HG02623 (cell line): ENCODE measurements around the gene RNF220.

Source experiments
- ATAC-seq: cut with Tn5 transposase; IDR thresholded peaks from one replicate; pipeline ENCODE4 v1.9.1; 2021; ENCODE audit warnings: moderate library complexity; ENCODE audit not compliant: unreplicated experiment

The RNF220 gene

GRCh38 chr1:44672961-44673674 lies 268.1 kb downstream of the RNF220 start:
- ATAC-seq, result no peak

GRCh38 chr1:44673675-44674112 lies 268.6 kb downstream of the RNF220 start:
- no peak for ATAC-seq

GRCh38 chr1:44674113-44675000 lies 269.3 kb downstream of the RNF220 start, which contains the start of the genes ARMH1 and TMEM53:
TSS of gene ARMH1 (plus strand) at chr1:44674714. CDS start at chr1:44689698, 14,984 bp downstream.
TSS of gene TMEM53 (minus strand) at chr1:44674481. CDS start at chr1:44674391, 90 bp downstream.
- peak; percentile 88 for ATAC-seq

GRCh38 chr1:44675186-44675585 lies 270.1 kb downstream of the RNF220 start:
- no peak for ATAC-seq

- no peak for ATAC-seq
Measured at GRCh38 chr1:44676484-44677200, 271.6 kb downstream of the RNF220 start.

GRCh38 chr1:44677201-44677766 lies 272.2 kb downstream of the RNF220 start:
- no peak for ATAC-seq

- ATAC-seq, result no peak
Measured at GRCh38 chr1:44678120-44678519, 273.1 kb downstream of the RNF220 start.

- no peak for ATAC-seq
Measured at GRCh38 chr1:44678626-44679025, 273.6 kb downstream of the RNF220 start.

GRCh38 chr1:44679468-44679867 lies 274.4 kb downstream of the RNF220 start:
- ATAC-seq, result no peak

- ATAC-seq, result no peak
Measured at GRCh38 chr1:44681905-44682882, 277.1 kb downstream of the RNF220 start.

GRCh38 chr1:44682883-44683265 lies 277.8 kb downstream of the RNF220 start:
- no peak for ATAC-seq

GRCh38 chr1:44684525-44684924 lies 279.5 kb downstream of the RNF220 start:
- peak; percentile 72 for ATAC-seq

GRCh38 chr1:44685218-44685617 lies 280.2 kb downstream of the RNF220 start:
- ATAC-seq, result no peak

- ATAC-seq, result no peak
Measured at GRCh38 chr1:44685881-44686280, 280.8 kb downstream of the RNF220 start.

GRCh38 chr1:44688760-44689446 lies 283.8 kb downstream of the RNF220 start:
- no peak for ATAC-seq

GRCh38 chr1:44689447-44689765 lies 284.4 kb downstream of the RNF220 start:
- no peak for ATAC-seq

GRCh38 chr1:44693159-44693558 lies 288.1 kb downstream of the RNF220 start:
- no peak for ATAC-seq

- no peak for ATAC-seq
Measured at GRCh38 chr1:44693900-44694299, 288.8 kb downstream of the RNF220 start.

GRCh38 chr1:44694863-44695478 lies 289.9 kb downstream of the RNF220 start:
- ATAC-seq, result peak; percentile 58
